ENCODE results near the gene TECPR1. TPM values are rescaled to one million over a fixed set of nuclear protein-coding genes. Genes with fewer than 3 reads are reported as not detected.

Gene TECPR1
- polyA plus RNA-seq, 4 donors: 9.2 to 20.6 (median 12.7) TPM

DNA sequence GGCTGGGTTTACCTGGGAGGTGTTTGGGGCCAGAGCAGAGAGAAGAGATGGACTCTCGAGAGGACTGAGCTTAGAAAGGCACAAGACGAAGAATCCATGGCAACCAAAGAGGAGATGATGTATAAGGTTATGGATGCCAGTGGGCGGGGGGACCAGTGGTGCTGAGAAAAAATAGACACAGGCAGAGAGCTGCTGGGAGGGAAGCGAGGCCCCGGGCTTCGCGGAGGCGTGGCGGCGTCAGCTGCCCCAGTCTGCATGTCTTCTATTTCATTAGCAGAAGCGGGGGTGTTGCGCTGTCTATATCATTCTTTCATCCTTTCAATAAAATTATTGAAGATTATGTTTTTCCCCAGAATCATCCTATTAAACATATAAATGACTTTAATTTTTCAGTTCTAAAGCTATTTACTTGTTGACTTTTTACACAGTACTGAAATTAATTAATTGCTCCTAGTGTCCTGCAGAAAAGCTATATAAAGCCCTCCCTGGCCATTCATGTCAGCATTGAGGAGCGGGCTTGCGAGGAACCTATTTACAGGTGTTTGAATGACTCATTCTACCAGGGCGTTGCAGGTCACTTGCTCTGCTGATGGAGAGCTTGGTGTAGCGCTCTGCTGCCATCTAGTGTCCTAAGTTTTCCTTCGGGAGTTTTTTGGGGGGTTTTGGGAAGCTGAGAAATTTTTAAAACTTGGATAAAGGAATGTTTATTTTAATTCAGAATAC is 83.7 kb downstream of the TECPR1 start:
- no peak overlapping the region for H3K27ac ChIP-seq (ENCODE audit: low read depth in 1 of 3, low read length in 2 of 3)

DNA sequence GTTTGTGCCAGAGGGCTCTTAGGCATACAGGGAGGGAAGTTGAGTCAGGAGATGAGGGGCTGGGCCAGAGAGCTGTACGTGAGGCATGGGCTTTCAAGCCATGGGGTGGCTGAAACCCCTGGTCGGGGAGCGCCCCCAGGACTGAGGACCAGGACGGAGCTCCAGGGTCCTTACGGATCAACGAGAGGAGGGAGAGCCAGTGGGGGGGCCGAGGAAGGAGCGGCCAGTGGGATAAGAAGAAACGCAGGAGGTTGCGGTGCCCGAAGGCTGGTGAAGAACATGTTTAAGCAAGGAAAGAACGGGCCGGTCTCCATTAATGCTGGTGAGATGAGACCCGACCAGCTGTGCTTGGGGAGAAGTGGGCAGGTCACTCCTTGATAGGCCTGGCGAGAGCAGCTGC is 84.4 kb downstream of the TECPR1 start:
- no peaks in the 10 kb centered on the region for H3K27me3 ChIP-seq (ENCODE audit: control insufficient read depth in 3 of 3, insufficient read depth in 3 of 3, low read length in 3 of 3)
- H3K9me3 ChIP-seq (ENCODE audit: control insufficient read depth in 2 of 2, insufficient read depth in 1 of 2, low read depth in 1 of 2, low read length in 1 of 2): no peaks in the 10 kb centered on the region
- peaks cover 0 to 45% (median 2%) of the 10 kb centered on the region in 3 donors for H3K36me3 ChIP-seq (ENCODE audit: control insufficient read depth in 3 of 3, insufficient read depth in 2 of 3, low read depth in 1 of 3, low read length in 3 of 3)
- WGBS, 3 donors: 92 to 96% (median 95%) methylated on average over 15 of the region's 15 CpGs
- no peak overlapping the region for H3K27ac ChIP-seq (ENCODE audit: low read depth in 1 of 3, low read length in 2 of 3)
- H3K4me3 ChIP-seq (ENCODE audit: low read depth in 1 of 3, low read length in 3 of 3): no peak overlapping the region
- no peak for DNase-seq
- no peak for FAIRE-seq
- H3K4me1 ChIP-seq (ENCODE audit: control insufficient read depth in 3 of 3, insufficient read depth in 2 of 3, low read depth in 1 of 3, low read length in 2 of 3): peaks cover 0 to 7% (median 2%) of the 10 kb centered on the region in 3 donors

More for the DNA sequence above, 83.7 kb downstream of the TECPR1 start:
- peak; percentile 83 to 84 for DNase-seq
- 59 to 63% (median 60%) methylated on average over 17 of the region's 17 CpGs for WGBS, 3 donors
- Histone ChIP-seq H3K27me3 (ENCODE audit: control insufficient read depth in 3 of 3, insufficient read depth in 3 of 3, low read length in 3 of 3) (no peaks in the 10 kb centered on the region), H3K4me3 (ENCODE audit: low read depth in 1 of 3, low read length in 3 of 3) (no peak overlapping the region), H3K9me3 (ENCODE audit: control insufficient read depth in 2 of 2, insufficient read depth in 1 of 2, low read depth in 1 of 2, low read length in 1 of 2) (no peaks in the 10 kb centered on the region), H3K4me1 (ENCODE audit: control insufficient read depth in 3 of 3, insufficient read depth in 2 of 3, low read depth in 1 of 3, low read length in 2 of 3) (peaks cover 0 to 11% (median 2%) of the 10 kb centered on the region in 3 donors), H3K36me3 (ENCODE audit: control insufficient read depth in 3 of 3, insufficient read depth in 2 of 3, low read depth in 1 of 3, low read length in 3 of 3) (peaks cover 0 to 48% (median 2%) of the 10 kb centered on the region in 3 donors)
- FAIRE-seq: no peak

DNA sequence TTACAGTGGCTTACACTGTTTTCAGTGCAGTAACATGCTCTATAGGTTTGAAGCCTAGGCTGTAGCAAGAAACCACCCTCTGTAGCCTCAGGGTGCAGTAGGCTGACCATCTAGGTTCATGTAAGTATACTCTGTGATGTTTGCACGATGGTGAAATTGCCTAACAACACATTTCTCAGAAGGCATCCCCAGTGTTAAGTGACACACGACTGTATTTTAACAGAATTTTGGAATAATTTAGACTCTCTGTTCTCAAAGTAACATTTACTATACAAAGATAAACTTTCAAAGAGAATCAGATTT is 85.4 kb downstream of the TECPR1 start:
- no peaks in the 10 kb centered on the region for H3K27me3 ChIP-seq (ENCODE audit: control insufficient read depth in 3 of 3, insufficient read depth in 3 of 3, low read length in 3 of 3)
- H3K36me3 ChIP-seq (ENCODE audit: control insufficient read depth in 3 of 3, insufficient read depth in 2 of 3, low read depth in 1 of 3, low read length in 3 of 3): peaks cover 0 to 38% (median 2%) of the 10 kb centered on the region in 3 donors
- H3K9me3 ChIP-seq (ENCODE audit: control insufficient read depth in 2 of 2, insufficient read depth in 1 of 2, low read depth in 1 of 2, low read length in 1 of 2): no peaks in the 10 kb centered on the region
- H3K27ac ChIP-seq (ENCODE audit: low read depth in 1 of 3, low read length in 2 of 3): no peak overlapping the region
- no peak overlapping the region for H3K4me3 ChIP-seq (ENCODE audit: low read depth in 1 of 3, low read length in 3 of 3)
- FAIRE-seq: no peak
- no peak for DNase-seq
- 68 to 85% (median 76%) methylated on average over 2 of the region's 2 CpGs for WGBS, 3 donors
- H3K4me1 ChIP-seq (ENCODE audit: control insufficient read depth in 3 of 3, insufficient read depth in 2 of 3, low read depth in 1 of 3, low read length in 2 of 3): peaks cover 0 to 7% (median 2%) of the 10 kb centered on the region in 3 donors

DNA sequence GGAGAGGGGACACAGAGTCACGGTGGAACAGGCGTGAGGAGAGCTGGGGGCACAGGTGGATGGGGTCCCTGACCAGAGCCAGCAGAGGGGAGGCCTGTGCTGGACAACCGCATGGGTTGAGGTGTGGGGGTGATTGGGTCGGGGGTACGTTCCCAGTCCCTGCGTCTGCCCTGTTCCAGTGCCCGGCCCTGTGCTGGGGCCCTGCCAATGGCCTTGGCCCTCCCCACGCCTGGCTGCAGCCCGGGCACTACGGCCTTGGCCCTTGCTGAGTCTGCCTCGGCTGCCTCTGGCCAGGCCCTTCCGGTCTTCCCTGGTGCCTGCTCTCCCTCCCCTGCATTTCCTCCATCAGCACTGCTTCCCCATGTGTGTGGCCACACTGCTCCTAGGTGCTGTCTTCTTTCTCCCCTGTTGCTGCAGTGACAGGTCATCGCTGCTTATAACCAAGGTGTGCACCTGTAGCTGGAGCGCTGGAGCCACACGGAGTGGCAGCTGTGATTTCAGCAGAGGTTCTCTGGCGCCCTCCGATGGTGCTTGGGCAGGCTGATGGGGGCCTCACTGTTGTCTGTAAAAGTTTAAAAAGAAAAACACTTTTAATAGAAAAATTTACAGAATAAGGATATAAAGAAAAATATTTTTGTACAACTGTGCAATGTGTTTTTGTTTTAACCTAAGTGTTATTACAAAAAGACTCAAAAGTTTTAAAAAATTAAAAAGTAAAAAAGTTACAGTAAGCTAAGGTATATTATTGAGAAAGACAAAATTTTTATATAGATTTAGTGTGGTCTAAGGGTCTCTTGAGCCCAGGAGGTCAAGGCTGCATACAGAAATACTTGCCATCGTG is 86.0 kb downstream of the TECPR1 start:
- 60 to 67% (median 62%) methylated on average over 17 to 18 of the region's 18 CpGs for WGBS, 3 donors
- FAIRE-seq (no peak), DNase-seq (peak; percentile 69 to 74)
- Histone ChIP-seq H3K4me1 (ENCODE audit: control insufficient read depth in 3 of 3, insufficient read depth in 2 of 3, low read depth in 1 of 3, low read length in 2 of 3) (peaks cover 0 to 7% (median 2%) of the 10 kb centered on the region in 3 donors), H3K27ac (ENCODE audit: low read depth in 1 of 3, low read length in 2 of 3) (no peak overlapping the region), H3K4me3 (ENCODE audit: low read depth in 1 of 3, low read length in 3 of 3) (no peak overlapping the region), H3K36me3 (ENCODE audit: control insufficient read depth in 3 of 3, insufficient read depth in 2 of 3, low read depth in 1 of 3, low read length in 3 of 3) (peaks cover 0 to 34% (median 2%) of the 10 kb centered on the region in 3 donors), H3K27me3 (ENCODE audit: control insufficient read depth in 3 of 3, insufficient read depth in 3 of 3, low read length in 3 of 3) (no peaks in the 10 kb centered on the region), H3K9me3 (ENCODE audit: control insufficient read depth in 2 of 2, insufficient read depth in 1 of 2, low read depth in 1 of 2, low read length in 1 of 2) (no peaks in the 10 kb centered on the region)

Other genes with a start within 250 kb of the TECPR1 start
- gene LMTK2, start 145.4 kb downstream of the TECPR1 start, polyA plus RNA-seq: 10 to 100 TPM in 1 of 4 donors, 1 to 10 TPM in 3; 3.8 to 18.5 (median 7.6) TPM
- 1 to 10 TPM in 2 of 4 donors, under 1 TPM in 1, not detected in 1; 0.34 to 4.1 (median 2.6) TPM for gene BHLHA15, start 40.8 kb downstream of the TECPR1 start, polyA plus RNA-seq
- 100 to 1,000 TPM; 186 to 384 (median 274) TPM for gene BRI3, start 29.5 kb upstream of the TECPR1 start, polyA plus RNA-seq
- gene BAIAP2L1, start 148.9 kb upstream of the TECPR1 start, polyA plus RNA-seq: 10 to 100 TPM; 23.8 to 51.4 (median 33.1) TPM